Colonic mucosa (tissue), 4 donors: Measurements from ENCODE around the gene INSM1. TPM values are rescaled to one million over a fixed set of nuclear protein-coding genes. Genes with fewer than 3 reads are reported as not detected.

Source experiments
- DNase-seq: peaks from one replicate; pipeline ENCODE4 v3.0.0-alpha.2; 2020
- H3K27ac ChIP-seq: fragments of 200-600 bp; one replicate; pipeline ENCODE4 v1.8.0; 2021
- H3K27me3 ChIP-seq: fragments of 200-600 bp; one replicate; pipeline ENCODE4 v1.8.0; 2021
- H3K36me3 ChIP-seq: fragments of 200-600 bp; one replicate; pipeline ENCODE4 v1.8.0; 2021
- H3K4me1 ChIP-seq: fragments of 200-600 bp; one replicate; pipeline ENCODE4 v1.8.0; 2021; ENCODE audit warnings: mild to moderate bottlenecking
- H3K4me3 ChIP-seq: fragments of 200-600 bp; one replicate; pipeline ENCODE4 v1.8.0; 2021
- H3K9ac ChIP-seq, 2 donors: one replicate each; pipeline ENCODE4 v1.7.0; 2013; ENCODE audit warnings: control low read depth in 2 of 2, low read depth in 2 of 2, low read length in 2 of 2
- H3K9me3 ChIP-seq: fragments of 200-600 bp; one replicate; pipeline ENCODE4 v1.8.0; 2021
- CTCF ChIP-seq: fragments of 200-600 bp; IDR thresholded peaks from one replicate; pipeline ENCODE4 v1.8.0; 2022; ENCODE audit warnings: antibody characterized with exemption, mild to moderate bottlenecking
- intact Hi-C: fragments of 100-400 bp; cut with DNase I; formaldehyde crosslinking; loops from one replicate; pipeline ENCODE4 v1.14.1; 2022
- total RNA-seq, 2 donors: library from RNA; stranded (reverse); fragmentation: NEBNext Ultra II Directional in 1 of 2; extraction: Animal tissue kit (Norgen Biotek cat#: 25700) in 1 of 2; gene quantifications; one replicate each; pipeline ENCODE4 v1.2.1, GENCODE V29; 2021
- donor health status: healthy.
- donor health status: DM: no; HTN: no; CAD: no.
- donor health status: DM: no; HTN: no; CAD: no.

The INSM1 gene
- total RNA-seq, 2 donors from 2014 or later = 5.0 to 8.6 TPM

- Histone ChIP-seq H3K36me3 (no peaks in the 10 kb centered on the region), H3K9ac (no peak overlapping the region), H3K27me3 (peaks cover 59% of the 10 kb centered on the region), H3K4me1 (peaks cover 6% of the 10 kb centered on the region), H3K9me3 (no peaks in the 10 kb centered on the region), H3K27ac (no peak overlapping the region), H3K4me3 (no peak overlapping the region)
- DNase-seq = no peak
- TF ChIP-seq CTCF = no peak
- intact Hi-C loops = no loop called here
Measured at GRCh38 chr20:20370094-20370575, 2.2 kb downstream of the INSM1 start.

- H3K27ac ChIP-seq = no peak overlapping the region
- no peak for TF ChIP-seq CTCF
- peaks cover 6% of the 10 kb centered on the region for H3K4me1 ChIP-seq
- H3K9me3 ChIP-seq = no peaks in the 10 kb centered on the region
- H3K9ac ChIP-seq = no peak overlapping the region
- no peaks in the 10 kb centered on the region for H3K36me3 ChIP-seq
- DNase-seq = no peak
- intact Hi-C loops = no loop called here
- peaks cover 51% of the 10 kb centered on the region for H3K27me3 ChIP-seq
- H3K4me3 ChIP-seq = no peak overlapping the region
Measured at GRCh38 chr20:20371083-20371482, 3.2 kb downstream of the INSM1 start.

- no peaks in the 10 kb centered on the region for H3K9me3 ChIP-seq
- no peak overlapping the region for H3K4me3 ChIP-seq
- H3K27me3 ChIP-seq = peaks cover 45% of the 10 kb centered on the region
- no peak for DNase-seq
- peaks cover 6% of the 10 kb centered on the region for H3K4me1 ChIP-seq
- intact Hi-C loops = no loop called here
- TF ChIP-seq CTCF = no peak
- H3K9ac ChIP-seq = no peak overlapping the region
- no peak overlapping the region for H3K27ac ChIP-seq
- no peaks in the 10 kb centered on the region for H3K36me3 ChIP-seq
Measured at GRCh38 chr20:20371681-20372080, 3.8 kb downstream of the INSM1 start.

GRCh38 chr20:20373091-20373571 lies 5.2 kb downstream of the INSM1 start:
- intact Hi-C loops = no loop called here
- no peak for DNase-seq
- Histone ChIP-seq H3K9ac (no peak overlapping the region), H3K4me3 (no peak overlapping the region), H3K9me3 (no peaks in the 10 kb centered on the region), H3K36me3 (no peaks in the 10 kb centered on the region), H3K27ac (no peak overlapping the region), H3K27me3 (peaks cover 32% of the 10 kb centered on the region), H3K4me1 (peaks cover 6% of the 10 kb centered on the region)
- TF ChIP-seq CTCF = no peak

GRCh38 chr20:20375862-20376261 lies 8.0 kb downstream of the INSM1 start:
- no peaks in the 10 kb centered on the region for H3K4me1 ChIP-seq
- no peak overlapping the region for H3K27ac ChIP-seq
- intact Hi-C loops = no loop called here
- H3K27me3 ChIP-seq = peaks cover 10% of the 10 kb centered on the region
- no peak overlapping the region for H3K4me3 ChIP-seq
- no peak overlapping the region for H3K9ac ChIP-seq
- DNase-seq = no peak
- H3K36me3 ChIP-seq = no peaks in the 10 kb centered on the region
- H3K9me3 ChIP-seq = no peaks in the 10 kb centered on the region
- TF ChIP-seq CTCF = no peak
